Natural killer cell (primary cell): ENCODE data around the gene ADCY9. TPM values are rescaled to one million over a fixed set of nuclear protein-coding genes. Genes with fewer than 3 reads are reported as not detected.
"Not testable (repeated sequence)": the region's sequence is repeated elsewhere in the genome, so short reads cannot be mapped to it uniquely, and the experiment has no call there.

Experiments
- ATAC-seq, 3 donors: fragments of 150-1000 bp in 2 of 3; fragments of 200-7000 bp in 1 of 3; cut with Tn5 transposase; 1 replicate in 1 of 3; 2 replicates in 2 of 3; pipeline ENCODE4 v1.10.0; 2021; ENCODE audit warnings: mild to moderate bottlenecking in 2 of 3, moderate library complexity in 2 of 3
- DNase-seq, 2 donors: peaks; one replicate each; pipeline versions ENCODE4 v3.0.0 to v3.0.0-alpha.2; 2013 to 2021; ENCODE audit warnings: mixed read lengths in 1 of 2
- H3K27ac ChIP-seq: one replicate; pipeline ENCODE4 v1.5.1; 2013; ENCODE audit warnings: mild to moderate bottlenecking, low read length
- H3K27me3 ChIP-seq: one replicate; pipeline ENCODE4 v1.6.1; 2013; ENCODE audit warnings: low read length; ENCODE audit not compliant: control insufficient read depth, insufficient read depth
- H3K36me3 ChIP-seq: one replicate; pipeline ENCODE4 v1.6.1; 2013; ENCODE audit warnings: low read length; ENCODE audit not compliant: control insufficient read depth, insufficient read depth
- H3K4me1 ChIP-seq: one replicate; pipeline ENCODE4 v1.6.1; 2013; ENCODE audit warnings: low read length; ENCODE audit not compliant: control insufficient read depth, insufficient read depth
- H3K4me3 ChIP-seq: one replicate; pipeline ENCODE4 v1.5.1; 2013; ENCODE audit warnings: low read length
- H3K9me3 ChIP-seq: one replicate; pipeline ENCODE4 v1.6.1; 2013; ENCODE audit warnings: low read length; ENCODE audit not compliant: control insufficient read depth, insufficient read depth
- H3K27ac Mint-ChIP-seq, 2 donors: one replicate each; pipeline ENCODE4 v1.8.0; 2022; ENCODE audit warnings: mild to moderate bottlenecking in 2 of 2, mixed read lengths in 2 of 2, moderate library complexity in 1 of 2
- H3K27me3 Mint-ChIP-seq, 2 donors: one replicate each; pipeline ENCODE4 v1.8.0; 2022; ENCODE audit warnings: low read depth in 2 of 2, mixed read lengths in 2 of 2
- H3K36me3 Mint-ChIP-seq: one replicate; pipeline ENCODE4 v1.8.0; 2022; ENCODE audit warnings: mixed read lengths
- H3K4me1 Mint-ChIP-seq, 2 donors: one replicate each; pipeline ENCODE4 v1.8.0; 2022; ENCODE audit warnings: mixed read lengths in 2 of 2
- H3K4me3 Mint-ChIP-seq: one replicate; pipeline ENCODE4 v1.8.0; 2022; ENCODE audit warnings: mild to moderate bottlenecking, moderate library complexity, mixed read lengths
- H3K9me3 Mint-ChIP-seq, 2 donors: one replicate each; pipeline ENCODE4 v1.8.0; 2022; ENCODE audit warnings: mixed read lengths in 2 of 2
- WGBS: methylation state at CpG from one replicate; pipeline ENCODE4 v1.1.7; 2013; ENCODE audit warnings: missing lambda C conversion rate; ENCODE audit not compliant: insufficient coverage; 5-methylcytosine and 5-hydroxymethylcytosine counted together
- intact Hi-C: fragments of 100-400 bp; cut with micrococcal nuclease; formaldehyde crosslinking; loops from one replicate; pipeline ENCODE4 v1.14.2; 2022
- total RNA-seq, 4 donors: library from RNA; stranded (reverse); fragments of 120-200 nt in 1 of 4; gene quantifications; one replicate each; pipeline versions ENCODE4 v1.2.3 to v1.2.4, GENCODE V29; 2013 to 2022
- TF ChIP-seq, protein P1 (sequence below): fragments of 200-600 bp; IDR thresholded peaks from one replicate; pipeline ENCODE4 v1.8.0; 2022; ENCODE audit warnings: antibody characterized with exemption

ADCY9 gene
- total RNA-seq, 3 donors from 2014 or later (not counting 1 experiment from before 2014, with no cell fraction given), result 28.0 to 52.4 (median 38.3) TPM

DNA sequence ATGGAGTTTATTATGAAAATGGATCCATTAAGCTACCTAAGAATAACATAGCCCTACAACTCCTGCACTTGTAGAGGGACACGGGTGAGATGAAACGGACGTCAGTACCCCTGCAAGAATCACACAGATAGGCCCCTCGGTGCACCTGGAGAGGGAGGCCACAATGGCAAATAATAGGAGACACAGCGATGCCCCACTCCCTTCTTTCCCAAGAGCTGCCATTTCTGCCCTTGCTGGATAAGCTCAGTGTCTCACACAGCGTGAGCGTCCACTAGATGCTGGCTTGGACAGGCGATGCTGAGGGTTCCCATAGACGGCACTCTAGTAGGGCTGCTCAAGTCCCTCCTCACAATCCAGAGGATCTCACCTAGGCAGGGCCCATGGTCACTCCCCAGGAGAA lies 67.8 kb downstream of the ADCY9 start:
- peaks cover 45 to 46% of the 10 kb centered on the region in 2 donors for H3K4me1 Mint-ChIP-seq
- H3K27me3 ChIP-seq, result no peaks in the 10 kb centered on the region

DNA sequence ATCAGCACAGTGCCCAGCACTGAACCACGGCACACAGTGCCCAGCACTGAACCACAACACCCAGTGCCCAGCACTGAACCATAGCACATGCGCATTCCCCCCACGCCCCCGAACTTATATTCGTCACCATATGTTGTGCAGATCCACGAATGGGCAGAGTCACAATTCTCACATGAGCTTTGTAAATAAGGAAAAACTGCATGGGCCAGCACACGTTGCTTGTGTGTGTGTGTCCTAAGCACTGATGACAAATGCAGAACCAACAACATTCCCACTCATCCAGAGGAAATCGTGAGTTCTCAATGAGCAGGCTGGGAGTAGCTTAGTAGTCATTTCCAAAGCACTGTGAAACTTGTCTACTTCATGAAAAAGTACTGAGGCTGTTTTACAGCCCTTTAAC lies 70.0 kb downstream of the ADCY9 start:
- DNase-seq (no peak), ATAC-seq (no peak)
- TF ChIP-seq, protein P1, sequence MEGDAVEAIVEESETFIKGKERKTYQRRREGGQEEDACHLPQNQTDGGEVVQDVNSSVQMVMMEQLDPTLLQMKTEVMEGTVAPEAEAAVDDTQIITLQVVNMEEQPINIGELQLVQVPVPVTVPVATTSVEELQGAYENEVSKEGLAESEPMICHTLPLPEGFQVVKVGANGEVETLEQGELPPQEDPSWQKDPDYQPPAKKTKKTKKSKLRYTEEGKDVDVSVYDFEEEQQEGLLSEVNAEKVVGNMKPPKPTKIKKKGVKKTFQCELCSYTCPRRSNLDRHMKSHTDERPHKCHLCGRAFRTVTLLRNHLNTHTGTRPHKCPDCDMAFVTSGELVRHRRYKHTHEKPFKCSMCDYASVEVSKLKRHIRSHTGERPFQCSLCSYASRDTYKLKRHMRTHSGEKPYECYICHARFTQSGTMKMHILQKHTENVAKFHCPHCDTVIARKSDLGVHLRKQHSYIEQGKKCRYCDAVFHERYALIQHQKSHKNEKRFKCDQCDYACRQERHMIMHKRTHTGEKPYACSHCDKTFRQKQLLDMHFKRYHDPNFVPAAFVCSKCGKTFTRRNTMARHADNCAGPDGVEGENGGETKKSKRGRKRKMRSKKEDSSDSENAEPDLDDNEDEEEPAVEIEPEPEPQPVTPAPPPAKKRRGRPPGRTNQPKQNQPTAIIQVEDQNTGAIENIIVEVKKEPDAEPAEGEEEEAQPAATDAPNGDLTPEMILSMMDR, result no peak
- no peaks in the 10 kb centered on the region for H3K27me3 Mint-ChIP-seq
- no peaks in the 10 kb centered on the region for H3K4me1 ChIP-seq
- 96% methylated on average over 8 of the region's 8 CpGs for WGBS
- H3K36me3 Mint-ChIP-seq, result no peaks in the 10 kb centered on the region
- H3K4me3 Mint-ChIP-seq, result no peak overlapping the region
- H3K27ac Mint-ChIP-seq, result no peak overlapping the region
- H3K27me3 ChIP-seq, result no peaks in the 10 kb centered on the region
- H3K9me3 Mint-ChIP-seq, result no peaks in the 10 kb centered on the region
- no peak overlapping the region for H3K4me3 ChIP-seq
- no peak overlapping the region for H3K27ac ChIP-seq
- peaks cover 24 to 27% of the 10 kb centered on the region in 2 donors for H3K4me1 Mint-ChIP-seq
- H3K9me3 ChIP-seq, result no peaks in the 10 kb centered on the region
- intact Hi-C loops, result no loop called here
- H3K36me3 ChIP-seq, result no peaks in the 10 kb centered on the region

More for the DNA sequence above, 67.8 kb downstream of the ADCY9 start:
- intact Hi-C loops, result no loop called here
- Histone ChIP-seq H3K27ac (no peak overlapping the region), H3K4me3 (no peak overlapping the region), H3K36me3 (no peaks in the 10 kb centered on the region), H3K9me3 (no peaks in the 10 kb centered on the region), H3K4me1 (peaks cover 10% of the 10 kb centered on the region)
- Mint-ChIP-seq H3K36me3 (no peaks in the 10 kb centered on the region), H3K27ac (no peak overlapping the region), H3K4me3 (no peak overlapping the region), H3K27me3 (no peaks in the 10 kb centered on the region), H3K9me3 (no peaks in the 10 kb centered on the region)
- TF ChIP-seq, protein P1, result no peak
- DNase-seq (no peak), ATAC-seq (no peak)
- WGBS, result 97% methylated on average over 9 of the region's 9 CpGs

DNA sequence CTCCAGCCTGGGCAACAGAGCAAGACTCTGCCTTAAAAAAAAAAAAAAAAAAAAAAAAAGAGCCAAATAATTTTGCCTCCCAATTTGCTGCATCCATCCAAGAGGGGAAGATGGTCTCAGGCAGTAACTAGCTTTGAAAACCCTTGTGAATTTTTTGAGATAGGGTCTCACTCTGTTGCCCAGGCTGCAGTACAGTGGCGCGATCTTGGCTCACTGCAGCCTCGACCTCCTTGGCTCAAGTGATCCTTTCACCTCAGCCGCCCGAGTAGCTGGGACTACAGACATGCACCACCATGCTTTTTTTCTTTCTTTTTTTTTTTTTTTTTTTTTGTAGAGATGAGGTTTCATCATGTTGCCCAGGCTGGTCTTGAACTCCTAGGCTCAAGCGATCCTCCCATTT lies 70.7 kb downstream of the ADCY9 start:
- H3K36me3 Mint-ChIP-seq, H3K27me3 Mint-ChIP-seq: not testable (repeated sequence)
- 91% methylated on average over 4 of the region's 6 CpGs for WGBS

DNA sequence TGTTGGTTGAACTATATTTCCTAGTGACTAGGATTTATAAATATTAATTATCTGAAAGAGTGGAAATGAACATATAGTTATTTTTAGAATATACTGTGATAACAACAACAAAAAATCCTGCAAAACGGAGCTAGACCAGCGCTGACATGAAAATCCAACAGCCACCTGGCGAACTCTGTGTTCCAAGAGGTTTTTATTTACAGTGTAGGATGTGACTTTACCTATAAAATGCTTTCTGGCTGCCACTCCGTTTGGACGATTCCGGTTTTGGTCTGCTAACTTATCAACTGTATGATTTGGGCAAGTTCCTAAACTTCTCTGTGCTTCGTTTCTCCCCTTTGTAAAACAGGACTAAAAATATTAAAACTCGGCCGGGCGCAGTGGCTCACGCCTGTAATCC lies 73.7 kb downstream of the ADCY9 start:
- TF ChIP-seq, protein P1, result no peak
- Histone ChIP-seq H3K4me1 (no peaks in the 10 kb centered on the region), H3K27me3 (no peaks in the 10 kb centered on the region), H3K36me3 (no peaks in the 10 kb centered on the region), H3K9me3 (no peaks in the 10 kb centered on the region), H3K4me3 (no peak overlapping the region), H3K27ac (no peak overlapping the region)
- ATAC-seq, result no peak
- Mint-ChIP-seq H3K9me3 (no peaks in the 10 kb centered on the region), H3K27me3 (no peaks in the 10 kb centered on the region), H3K27ac (no peak overlapping the region), H3K4me3 (no peak overlapping the region), H3K36me3 (no peaks in the 10 kb centered on the region), H3K4me1 (peaks cover 8 to 19% of the 10 kb centered on the region in 2 donors)
- intact Hi-C loops, result no loop called here
- no peak for DNase-seq
- 98% methylated on average over 10 of the region's 11 CpGs for WGBS

More for the DNA sequence above, 70.7 kb downstream of the ADCY9 start:
- H3K27me3 ChIP-seq, H3K4me3 Mint-ChIP-seq, H3K27ac ChIP-seq, ATAC-seq, DNase-seq, H3K4me3 ChIP-seq, H3K36me3 ChIP-seq, intact Hi-C loops, H3K9me3 Mint-ChIP-seq, H3K27ac Mint-ChIP-seq, H3K4me1 ChIP-seq, H3K9me3 ChIP-seq: not testable (repeated sequence)
- peaks cover 24 to 26% of the 10 kb centered on the region in 2 donors for H3K4me1 Mint-ChIP-seq
